CD4-positive, alpha-beta T cell treated with Interleukin-10 for 1 hour (primary cell): ENCODE data around the gene GRHL1.
"Not testable (repeated sequence)": the region's sequence is repeated elsewhere in the genome, so short reads cannot be mapped to it uniquely, and the experiment has no call there.

Experiments used
- DNase-seq: peaks from one replicate; pipeline ENCODE4 v3.0.0-alpha.2; 2020

Gene GRHL1, protein sequence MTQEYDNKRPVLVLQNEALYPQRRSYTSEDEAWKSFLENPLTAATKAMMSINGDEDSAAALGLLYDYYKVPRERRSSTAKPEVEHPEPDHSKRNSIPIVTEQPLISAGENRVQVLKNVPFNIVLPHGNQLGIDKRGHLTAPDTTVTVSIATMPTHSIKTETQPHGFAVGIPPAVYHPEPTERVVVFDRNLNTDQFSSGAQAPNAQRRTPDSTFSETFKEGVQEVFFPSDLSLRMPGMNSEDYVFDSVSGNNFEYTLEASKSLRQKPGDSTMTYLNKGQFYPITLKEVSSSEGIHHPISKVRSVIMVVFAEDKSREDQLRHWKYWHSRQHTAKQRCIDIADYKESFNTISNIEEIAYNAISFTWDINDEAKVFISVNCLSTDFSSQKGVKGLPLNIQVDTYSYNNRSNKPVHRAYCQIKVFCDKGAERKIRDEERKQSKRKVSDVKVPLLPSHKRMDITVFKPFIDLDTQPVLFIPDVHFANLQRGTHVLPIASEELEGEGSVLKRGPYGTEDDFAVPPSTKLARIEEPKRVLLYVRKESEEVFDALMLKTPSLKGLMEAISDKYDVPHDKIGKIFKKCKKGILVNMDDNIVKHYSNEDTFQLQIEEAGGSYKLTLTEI

DNA sequence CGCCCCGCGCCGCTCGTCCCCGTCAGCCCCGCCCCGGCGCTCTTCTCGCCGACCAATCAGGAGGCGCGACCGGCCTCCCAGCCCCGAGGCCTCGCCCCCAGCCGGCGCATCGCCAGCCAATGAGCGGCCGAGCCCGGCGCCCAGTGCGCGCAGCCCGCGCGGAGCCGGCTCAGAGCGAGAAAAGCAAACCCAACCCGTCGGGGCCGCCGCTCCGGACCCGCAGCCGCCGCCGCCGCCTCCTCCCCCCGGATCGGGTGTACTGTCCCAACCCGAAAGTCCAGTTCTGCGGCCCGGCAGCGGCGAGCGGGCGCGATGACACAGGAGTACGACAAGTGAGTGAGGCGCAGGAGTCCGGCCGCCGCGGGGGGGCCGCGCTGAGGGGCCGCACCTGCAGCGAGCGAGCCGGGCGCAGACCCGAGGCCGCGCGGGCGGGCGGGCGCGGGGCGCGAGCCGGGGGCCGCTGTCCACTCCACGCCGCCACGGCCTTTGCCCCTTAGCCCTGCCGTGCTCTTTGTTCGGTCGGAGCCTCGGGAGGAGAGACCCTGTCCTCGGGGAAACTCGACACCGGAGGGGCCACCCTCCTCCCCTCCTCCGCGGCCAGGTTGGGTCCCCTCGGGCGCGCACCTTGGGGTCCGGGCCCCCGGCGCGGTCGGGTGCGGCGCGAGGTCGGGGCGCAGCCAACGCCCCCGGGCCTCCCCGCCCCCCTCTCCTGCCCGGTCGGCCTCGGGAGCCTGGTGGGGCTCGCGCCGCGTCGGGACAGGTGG, at the start of gene GRHL1:
Gene GRHL1 (plus strand): TSS at position 172 of the 764 bp plus-strand sequence. CDS start 141 bp downstream, at position 313.
- peak; percentile 95 for DNase-seq

DNA sequence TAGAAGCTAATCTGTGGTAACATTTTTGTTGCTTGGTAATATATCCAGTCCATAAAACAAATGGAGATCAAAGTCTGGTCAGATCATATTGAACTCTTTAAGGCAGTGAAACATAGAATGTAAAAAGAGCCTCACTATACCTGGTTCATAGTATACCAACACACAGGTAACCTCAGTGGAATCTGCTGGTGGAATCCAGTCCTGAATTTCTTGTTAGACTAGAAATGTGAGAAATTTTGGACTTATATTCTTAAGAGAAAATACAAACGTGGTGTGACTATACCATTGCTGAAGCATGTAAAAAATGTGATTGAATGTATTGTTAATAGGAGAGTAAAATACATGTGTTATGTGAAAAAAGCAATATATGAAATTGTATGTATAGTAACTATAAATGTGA, 46.1 kb upstream of the GRHL1 start:
- no peak for DNase-seq

DNA sequence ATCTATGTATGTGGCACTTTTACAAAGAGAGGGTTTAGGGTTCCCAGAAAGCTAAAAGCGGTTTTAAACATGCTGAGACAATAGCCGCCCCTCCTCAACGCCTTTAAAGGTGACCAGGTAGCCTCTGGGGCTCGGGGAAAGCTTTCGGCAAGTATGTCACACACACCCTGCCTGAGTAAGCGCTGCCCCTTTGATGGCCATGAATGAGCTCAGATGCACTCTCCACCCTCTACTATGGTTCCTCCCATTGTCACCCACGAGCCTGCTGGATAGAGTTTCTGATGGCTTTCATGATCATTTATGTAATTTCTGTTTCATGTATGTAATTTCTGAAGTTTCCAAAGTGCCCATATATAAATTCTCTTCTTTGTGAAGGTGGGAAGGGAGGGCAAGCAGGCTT, 44.1 kb upstream of the GRHL1 start:
- no peak for DNase-seq

DNA sequence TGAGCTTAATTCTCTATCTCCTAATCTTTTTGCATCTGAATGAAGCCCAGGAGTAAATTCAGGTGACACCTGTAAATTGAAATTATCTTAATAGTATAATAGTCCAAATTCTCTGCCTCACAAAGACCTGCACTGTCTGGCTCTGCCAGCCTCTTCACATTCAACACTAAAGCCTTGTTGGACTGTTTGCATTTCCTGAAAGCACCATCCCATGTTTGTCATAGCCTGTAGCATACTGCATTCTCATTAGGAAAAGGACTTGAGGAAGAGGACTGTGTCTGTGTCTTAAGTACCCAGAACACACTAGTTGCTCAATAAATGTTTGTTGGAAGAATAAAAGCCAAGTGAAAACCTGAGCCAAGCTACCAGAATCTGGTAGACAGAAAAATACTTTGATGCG, 42.9 kb upstream of the GRHL1 start:
- no peak for DNase-seq

DNA sequence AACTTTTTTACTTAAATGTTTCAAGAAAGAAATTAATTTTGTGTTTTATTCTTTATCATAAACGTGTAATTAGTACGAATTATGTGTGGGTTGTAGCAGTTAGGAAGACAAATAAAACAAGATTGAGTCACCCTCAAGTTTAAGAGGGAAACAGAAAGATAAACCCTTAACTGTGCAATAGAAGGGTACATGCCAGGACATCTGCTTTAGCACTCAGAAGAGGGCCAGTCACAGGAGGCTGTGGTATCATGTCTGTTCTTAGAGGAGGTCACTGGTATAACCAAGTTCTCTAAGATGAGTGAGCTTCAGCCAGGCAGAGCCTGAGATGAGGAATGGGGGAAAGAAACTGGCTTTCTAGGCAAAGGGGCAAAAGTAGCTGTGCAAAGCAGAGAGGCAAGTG, 42.4 kb upstream of the GRHL1 start:
- DNase-seq: no peak

DNA sequence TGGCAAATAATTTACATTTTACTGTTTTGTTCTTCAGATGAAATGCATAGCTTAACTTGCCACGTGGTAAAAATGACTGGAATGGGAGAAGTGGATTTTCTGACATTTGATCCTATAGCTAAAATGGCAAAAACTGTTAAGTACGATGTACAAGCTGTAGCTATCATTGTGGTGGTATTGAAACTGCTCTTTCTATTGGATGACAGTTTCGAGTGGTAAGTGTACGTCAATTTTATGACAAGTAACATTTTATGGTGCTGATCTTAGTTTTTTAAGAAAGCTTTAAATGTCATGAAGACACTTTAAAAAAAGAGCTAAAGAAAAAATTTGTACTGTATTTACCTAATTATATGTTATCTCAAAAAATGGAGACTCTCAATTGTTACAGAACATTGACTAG, 40.8 kb upstream of the GRHL1 start:
- DNase-seq: no peak

DNA sequence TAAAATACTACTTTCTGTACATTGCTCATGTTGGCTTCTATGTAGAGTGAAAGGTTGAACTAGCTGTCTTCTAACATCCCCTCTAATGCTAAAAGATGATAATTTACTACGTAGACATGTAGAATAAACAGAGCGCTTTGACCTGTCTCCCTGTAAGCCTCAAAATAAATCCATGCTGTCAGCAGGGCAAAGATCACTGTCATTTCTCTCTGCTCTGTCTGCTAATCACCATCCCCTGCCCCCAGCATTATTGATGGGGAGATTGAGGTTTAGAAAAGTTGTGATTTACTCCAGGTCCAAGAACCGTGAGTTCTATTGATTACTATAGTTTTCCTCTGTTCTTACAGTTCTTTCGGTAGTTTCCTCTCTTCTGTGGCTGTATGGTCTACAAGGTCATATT, 39.0 kb upstream of the GRHL1 start:
- no peak for DNase-seq

DNA sequence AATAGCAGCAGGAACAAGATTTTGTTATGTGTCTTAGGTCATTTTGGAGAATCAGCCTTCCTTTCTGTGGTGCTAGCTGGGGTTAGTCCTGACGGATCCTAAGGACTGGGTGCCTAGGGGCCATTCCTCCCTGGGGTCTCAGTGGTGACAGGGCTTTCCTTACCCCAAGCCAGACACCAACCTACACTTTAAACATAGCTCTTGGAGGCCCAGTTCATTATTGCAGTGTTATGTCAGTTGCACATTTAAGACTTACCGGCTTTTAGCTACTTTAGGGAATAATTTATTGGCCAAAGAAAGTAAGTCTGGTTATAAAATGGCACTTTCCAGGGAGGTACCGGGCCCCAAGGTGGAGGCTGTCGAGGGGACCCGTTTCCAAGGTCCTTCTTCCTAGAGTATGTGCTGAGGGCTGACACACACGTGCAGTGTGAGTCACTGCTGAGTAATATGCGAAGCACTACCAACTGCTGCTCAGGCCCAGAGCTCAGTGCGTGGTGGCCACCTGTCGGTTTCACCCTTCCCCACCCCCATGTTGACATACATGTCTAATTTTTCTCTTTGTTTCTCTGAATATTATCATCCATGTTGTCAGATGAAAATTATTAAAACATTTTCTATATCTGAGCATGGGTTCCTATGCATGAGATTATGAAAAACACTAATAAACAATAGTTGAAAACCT, 37.0 kb upstream of the GRHL1 start:
- DNase-seq: no peak

DNA sequence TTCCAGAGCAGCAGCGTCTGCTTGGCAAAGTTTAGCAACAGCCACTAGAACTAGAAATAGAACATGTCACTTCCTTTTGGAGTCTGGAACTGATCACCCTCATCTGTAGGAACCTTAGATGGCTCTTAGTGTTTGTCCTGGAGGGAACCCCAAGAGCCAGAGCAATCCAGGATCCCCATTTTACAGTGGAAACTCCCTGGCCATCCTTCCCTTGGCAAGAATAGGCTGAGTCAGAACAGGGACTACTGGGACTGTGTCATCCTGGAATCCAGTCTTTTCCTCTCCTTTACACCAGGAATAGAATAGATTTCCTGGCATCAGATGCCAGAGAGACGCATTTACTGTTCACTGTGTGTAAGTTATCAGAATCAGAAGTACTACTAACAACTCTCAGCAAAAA, 33.2 kb upstream of the GRHL1 start:
- DNase-seq: no peak

DNA sequence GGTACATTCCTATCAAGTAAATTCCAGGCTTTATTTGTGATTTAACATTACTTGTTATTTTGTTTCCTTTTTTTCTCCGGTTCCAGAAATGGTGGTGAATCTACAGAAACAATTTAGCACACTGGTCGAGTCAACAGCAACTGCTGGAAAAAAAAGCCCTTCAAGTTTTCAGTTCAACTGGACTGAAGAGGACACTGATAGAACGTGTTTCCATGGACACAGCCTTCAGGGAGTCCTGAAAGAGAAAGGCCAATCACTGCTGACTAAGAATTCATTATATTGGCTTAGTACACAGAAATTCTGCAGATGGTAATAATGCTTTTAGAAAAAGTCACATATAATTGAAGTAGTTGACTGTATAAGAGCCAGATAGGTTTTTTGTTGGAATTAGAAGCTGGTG, 32.0 kb upstream of the GRHL1 start:
- no peak for DNase-seq

DNA sequence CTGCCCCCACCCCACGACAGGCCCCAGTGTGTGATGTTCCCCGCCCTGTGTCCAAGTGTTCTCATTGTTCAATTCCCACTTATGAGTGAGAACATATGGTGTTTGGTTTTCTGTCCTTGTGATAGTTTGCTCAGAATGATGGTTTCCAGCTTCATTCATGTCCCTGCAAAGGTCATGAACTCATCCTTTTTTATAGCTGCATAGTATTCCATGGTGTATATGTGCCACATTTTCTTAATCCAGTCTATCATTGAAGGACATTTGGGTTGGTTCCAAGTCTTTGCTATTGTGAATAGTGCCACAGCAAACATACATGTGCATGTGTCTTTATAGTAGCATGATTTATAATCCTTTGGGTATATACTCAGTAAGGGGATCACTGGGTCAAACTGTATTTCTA, 24.5 kb upstream of the GRHL1 start:
- DNase-seq: not testable (repeated sequence)

DNA sequence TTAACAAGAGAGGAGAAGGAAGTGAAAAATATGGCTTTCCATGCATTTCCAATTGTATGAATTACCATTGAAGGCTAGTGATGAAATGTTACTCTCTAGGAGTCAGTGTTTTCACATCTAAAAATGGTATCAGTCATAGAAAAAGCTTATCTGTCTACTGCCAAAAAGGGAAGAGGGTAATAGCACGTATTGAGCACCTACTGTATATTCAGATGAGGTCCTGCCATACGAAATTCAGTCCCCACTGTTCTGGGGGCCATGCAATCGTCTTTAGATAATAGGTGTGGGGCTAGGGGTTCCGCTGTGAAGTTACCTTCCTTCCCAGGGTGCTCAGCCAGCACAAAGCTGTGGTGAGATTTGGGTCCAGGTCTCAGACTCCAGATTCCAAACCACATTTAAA, 14.2 kb upstream of the GRHL1 start:
- no peak for DNase-seq

DNA sequence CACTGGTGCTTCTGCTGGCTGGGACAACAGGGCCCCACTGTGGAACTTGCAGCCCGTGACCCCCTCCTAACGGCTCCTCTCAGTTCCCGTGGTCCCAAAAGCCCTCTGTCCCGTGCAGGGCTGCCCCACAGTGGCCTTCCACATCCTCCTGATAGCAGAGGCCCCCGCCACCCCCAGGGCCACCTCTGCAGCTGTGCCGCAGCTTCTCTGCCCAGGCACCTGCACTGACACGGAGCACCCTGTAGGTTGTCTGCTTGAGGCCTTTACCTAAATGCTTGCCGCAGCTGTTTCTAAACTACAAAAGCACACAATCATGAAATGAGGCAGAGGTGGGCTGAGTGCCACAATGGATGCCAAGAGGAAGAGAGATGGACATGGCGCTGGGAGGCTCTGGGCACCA, 13.5 kb upstream of the GRHL1 start:
- no peak for DNase-seq

DNA sequence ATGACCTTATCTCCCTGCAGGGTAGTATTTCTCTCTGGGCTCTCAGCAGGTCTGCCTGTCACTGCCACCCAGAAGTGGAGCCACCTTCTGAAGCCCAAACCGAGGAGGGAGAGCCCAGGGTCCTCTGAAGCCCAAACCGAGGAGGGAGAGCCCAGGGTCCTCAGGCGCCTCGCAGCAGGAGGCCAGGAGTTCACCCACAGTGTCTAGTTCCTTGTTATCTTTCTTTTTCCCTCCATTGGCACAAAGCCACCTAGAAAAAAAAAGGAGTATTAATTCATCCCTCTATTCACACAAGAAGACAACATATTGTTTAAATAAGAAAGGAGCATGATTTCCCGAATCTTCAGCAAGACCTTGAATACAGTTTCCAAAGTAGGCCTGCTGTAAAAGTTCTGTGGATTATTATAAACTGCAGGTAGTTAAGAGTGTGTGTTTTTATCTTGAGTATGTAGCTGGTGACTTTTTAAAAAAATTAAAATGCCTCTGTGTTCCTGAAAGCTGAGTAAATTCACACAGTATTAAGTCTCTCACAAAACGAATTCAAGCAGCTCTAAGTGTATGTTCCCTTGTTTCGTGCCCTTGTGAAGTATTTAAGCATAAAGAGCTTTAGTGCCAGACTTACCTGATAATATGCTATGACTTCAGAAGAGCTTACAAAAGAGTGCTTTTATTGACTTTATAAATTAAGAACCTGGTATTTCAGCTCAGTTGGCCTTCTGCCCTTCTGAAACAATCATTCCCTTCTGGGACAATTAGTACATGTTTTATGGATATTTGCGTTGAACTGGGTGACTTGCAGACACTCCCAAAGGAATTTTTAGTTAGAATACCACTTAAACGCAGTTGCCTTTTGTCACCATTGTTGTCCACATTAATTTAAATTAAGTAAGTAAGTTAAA, 11.7 kb upstream of the GRHL1 start:
- no peak for DNase-seq

DNA sequence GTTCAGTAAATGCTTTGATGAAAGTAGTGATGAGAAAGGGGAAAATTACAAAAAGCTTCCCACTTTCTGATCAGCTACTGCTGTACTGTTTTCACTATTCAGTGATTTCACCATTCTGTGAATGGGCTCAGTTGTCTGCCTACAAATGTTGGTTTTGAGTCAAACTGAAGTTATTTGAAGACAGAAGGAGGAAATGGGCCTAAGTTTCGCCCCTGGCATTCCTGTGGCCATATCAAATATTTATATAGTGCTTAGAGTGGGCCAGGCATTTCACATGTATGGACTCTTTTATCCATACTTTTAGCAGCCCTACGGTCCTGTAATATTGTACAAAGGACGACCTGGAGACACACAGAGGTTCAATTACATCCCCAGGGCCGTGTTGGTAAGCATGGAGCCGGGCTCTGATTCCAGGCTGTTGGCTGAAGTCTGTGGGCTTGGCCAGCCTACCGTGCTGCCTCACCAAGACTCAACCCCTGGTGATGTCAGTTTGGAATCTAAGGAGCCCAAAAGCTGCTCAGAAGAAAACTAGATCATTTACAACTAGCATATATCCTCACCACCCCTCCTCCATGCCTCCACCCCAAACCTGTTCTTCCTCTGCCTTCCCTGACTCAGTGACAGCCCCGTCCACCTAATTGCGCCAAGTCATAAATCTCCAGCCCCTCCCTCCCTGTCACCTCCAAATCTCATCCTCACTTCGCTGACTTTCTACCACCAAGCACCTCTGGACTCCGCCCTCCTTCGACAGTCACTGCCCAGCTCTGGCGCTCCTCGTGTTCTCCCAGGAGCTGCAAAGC, 10.1 kb upstream of the GRHL1 start:
- DNase-seq: no peak

DNA sequence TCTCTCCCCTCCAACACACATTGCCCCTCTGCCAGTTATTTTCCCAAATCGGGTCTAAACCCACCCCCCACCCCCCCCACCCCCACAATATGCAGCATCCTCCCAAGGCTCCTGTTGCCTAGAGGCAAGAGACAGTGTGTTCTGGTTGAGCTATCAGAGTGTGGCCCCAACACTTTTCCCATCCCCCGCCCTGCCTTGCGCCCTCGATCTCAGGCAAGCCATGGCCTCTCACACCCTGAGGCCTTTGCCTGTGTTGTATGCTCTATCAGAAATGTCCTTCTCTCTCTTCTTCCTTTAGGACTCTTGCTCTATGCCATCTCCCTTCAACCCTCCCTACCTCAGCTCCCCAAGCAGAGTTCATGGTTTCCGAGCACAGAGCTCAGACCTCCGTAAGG, 9.5 kb upstream of the GRHL1 start:
- DNase-seq: no peak

DNA sequence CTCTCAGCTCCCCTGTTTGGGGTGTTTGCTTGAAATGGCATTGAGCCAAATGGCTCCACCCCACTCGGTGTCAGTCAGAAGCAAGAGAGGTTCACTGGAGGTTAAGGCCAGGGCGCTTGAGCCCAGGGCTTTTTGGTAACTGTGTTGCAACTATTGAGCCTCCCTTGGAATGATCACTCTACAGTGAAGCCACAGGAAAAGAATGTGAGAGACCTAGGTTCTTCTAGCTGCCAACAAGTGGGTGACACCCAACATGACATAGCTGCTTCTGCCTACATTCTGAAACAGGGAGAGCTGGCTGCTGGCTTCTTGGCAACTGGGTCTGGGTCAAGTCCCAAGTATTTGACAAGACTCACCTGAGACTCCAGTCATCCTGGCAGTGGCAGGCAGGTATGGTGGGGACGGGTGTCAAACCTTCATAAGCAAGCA, 7.1 kb upstream of the GRHL1 start:
- no peak for DNase-seq

DNA sequence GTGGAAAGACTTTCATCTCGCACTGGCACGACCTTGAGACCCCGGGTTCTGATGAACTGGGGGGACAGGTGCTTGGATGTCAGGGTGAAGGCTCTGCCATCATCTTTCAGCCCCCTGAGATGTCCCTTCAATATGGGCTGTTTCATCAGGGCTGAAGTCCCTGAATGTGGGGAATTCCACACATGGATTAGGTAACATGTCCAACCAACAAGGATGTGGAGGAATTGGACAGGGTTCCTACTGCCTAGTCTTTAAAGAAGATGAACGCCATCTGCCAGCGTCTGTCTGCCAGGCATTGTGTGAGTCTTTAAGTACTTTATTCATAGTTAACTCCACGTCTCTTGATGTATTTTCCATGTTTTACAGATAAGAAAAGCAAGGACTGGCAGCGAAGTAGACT, 5.9 kb upstream of the GRHL1 start:
- DNase-seq: no peak

DNA sequence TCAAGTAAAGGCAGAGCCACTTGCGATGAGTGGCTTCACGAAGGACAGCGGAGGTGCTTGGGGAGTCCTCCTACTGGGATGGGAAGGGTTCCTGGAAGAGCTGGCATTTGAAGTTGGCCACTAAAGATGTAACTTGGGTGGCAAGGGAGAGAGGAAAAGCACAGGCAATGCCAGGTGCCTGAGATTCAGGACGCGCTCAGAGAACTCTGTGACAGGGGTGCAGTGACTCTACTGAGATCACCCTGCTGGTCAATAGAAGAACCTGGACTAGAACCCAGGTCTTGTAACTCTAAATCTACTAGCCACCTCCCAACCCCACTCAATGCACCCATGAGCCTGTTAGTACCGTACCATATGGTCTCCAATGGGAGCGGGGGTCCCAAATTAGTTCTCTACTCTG, 5.4 kb upstream of the GRHL1 start:
- no peak for DNase-seq

DNA sequence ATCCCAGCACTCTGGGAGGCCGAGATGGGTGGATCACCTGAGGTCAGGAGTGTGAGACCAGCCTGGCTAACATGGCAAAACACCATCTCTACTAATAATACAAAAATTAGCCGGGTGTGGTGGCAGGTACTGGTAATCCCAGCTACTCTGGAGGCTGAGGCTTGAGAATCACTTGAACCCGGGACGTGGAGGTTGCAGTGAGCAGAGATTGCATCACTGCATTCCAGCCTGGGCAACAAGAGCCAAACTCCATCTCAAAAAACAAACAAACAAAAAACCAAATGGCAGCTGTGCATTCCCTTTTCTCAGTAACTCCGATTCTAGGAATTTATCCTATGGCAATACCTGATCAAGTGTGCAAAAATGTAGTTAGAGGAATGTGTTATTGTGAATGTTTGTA, 4.7 kb upstream of the GRHL1 start:
- no peak for DNase-seq

DNA sequence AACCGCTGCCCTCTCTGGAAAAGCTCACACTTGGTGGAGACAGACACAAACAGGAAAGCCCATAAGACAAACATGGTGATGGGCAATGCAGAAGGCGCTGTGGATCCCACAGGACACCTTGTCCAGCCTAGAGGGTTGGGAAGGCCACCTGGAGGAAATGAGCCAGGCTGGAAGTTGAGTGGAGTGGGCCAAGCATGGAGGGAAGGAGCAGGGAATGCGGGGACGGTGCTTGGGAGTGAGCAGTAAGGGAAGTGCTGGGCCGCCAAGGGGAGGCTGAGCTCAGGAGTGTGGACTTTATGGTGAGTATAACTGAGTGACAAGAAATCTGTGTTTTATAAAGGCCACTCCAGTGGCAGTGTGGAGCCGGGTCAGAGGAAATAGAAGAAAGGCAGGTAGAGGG, 2.8 kb upstream of the GRHL1 start:
- DNase-seq: no peak
